Endothelial cell (in vitro differentiated cells): ENCODE data around the gene ZBTB22. TPM values are rescaled to one million over a fixed set of nuclear protein-coding genes. Genes with fewer than 3 reads are reported as not detected.

Source experiments
- DNase-seq: peaks from one replicate; pipeline ENCODE4 v3.0.0; 2021; ENCODE audit warnings: low spot score
- H3K27ac Mint-ChIP-seq: one replicate; pipeline ENCODE4 v1.8.0; 2021; ENCODE audit warnings: mixed read lengths, inconsistent platforms; ENCODE audit not compliant: unreplicated experiment
- H3K27me3 Mint-ChIP-seq: one replicate; pipeline ENCODE4 v1.8.0; 2021; ENCODE audit warnings: mild to moderate bottlenecking, moderate library complexity, mixed read lengths, inconsistent platforms; ENCODE audit not compliant: unreplicated experiment
- H3K36me3 Mint-ChIP-seq: one replicate; pipeline ENCODE4 v1.8.0; 2021; ENCODE audit warnings: mild to moderate bottlenecking, low read depth, mixed read lengths, inconsistent platforms; ENCODE audit not compliant: unreplicated experiment
- H3K4me1 Mint-ChIP-seq: one replicate; pipeline ENCODE4 v1.8.0; 2021; ENCODE audit warnings: mild to moderate bottlenecking, mixed read lengths, inconsistent platforms; ENCODE audit not compliant: unreplicated experiment
- H3K4me3 Mint-ChIP-seq: one replicate; pipeline ENCODE4 v1.8.0; 2021; ENCODE audit warnings: mild to moderate bottlenecking, mixed read lengths, inconsistent platforms; ENCODE audit not compliant: unreplicated experiment
- H3K9me3 Mint-ChIP-seq: one replicate; pipeline ENCODE4 v1.8.0; 2021; ENCODE audit warnings: mixed read lengths, inconsistent platforms; ENCODE audit not compliant: unreplicated experiment
- CTCF ChIP-seq: fragments of 200-600 bp; sonication (generic); IDR thresholded peaks from one replicate; pipeline ENCODE4 v1.5.0; 2021; ENCODE audit warnings: antibody characterized with exemption; ENCODE audit not compliant: unreplicated experiment
- total RNA-seq: library from RNA; stranded (reverse); fragmentation: NEBNext Ultra II Directional; extraction: Animal tissue kit (Norgen Biotek cat#: 25700); gene quantifications from one replicate; pipeline ENCODE4 v1.2.1, GENCODE V29; 2021; ENCODE audit not compliant: unreplicated experiment

Gene ZBTB22
- total RNA-seq, 1 donor from 2014 or later: 16.9 TPM

GRCh38 chr6:33313709-33314514 lies 3.6 kb downstream of the ZBTB22 start, which contains the start of gene TAPBP:
TSS of gene TAPBP (minus strand) at chr6:33314078. CDS start at chr6:33314041, 37 bp downstream.
- H3K27ac Mint-ChIP-seq: peak within 1 kb of the TSS; percentile 91
- H3K36me3 Mint-ChIP-seq: peaks cover 8% of the 10 kb centered on the region
- peaks cover 30% of the 10 kb centered on the region for H3K4me1 Mint-ChIP-seq
- peaks cover 11% of the 10 kb centered on the region for H3K27me3 Mint-ChIP-seq
- no peak for TF ChIP-seq CTCF
- no peaks in the 10 kb centered on the region for H3K9me3 Mint-ChIP-seq
- peak; percentile 49 for DNase-seq
- peak within 1 kb of the TSS; percentile 97 for H3K4me3 Mint-ChIP-seq

- peak overlapping the region; percentile 97 for H3K4me3 Mint-ChIP-seq
- H3K27ac Mint-ChIP-seq: peak overlapping the region; percentile 91
- H3K9me3 Mint-ChIP-seq: no peaks in the 10 kb centered on the region
- no peak for TF ChIP-seq CTCF
- peak; percentile 45 for DNase-seq
- H3K36me3 Mint-ChIP-seq: peaks cover 8% of the 10 kb centered on the region
- H3K27me3 Mint-ChIP-seq: peaks cover 11% of the 10 kb centered on the region
- peaks cover 25% of the 10 kb centered on the region for H3K4me1 Mint-ChIP-seq
These were observed 4.3 kb downstream of the ZBTB22 start for GRCh38 chr6:33313105-33313708.

- peak overlapping the region; percentile 91 for H3K27ac Mint-ChIP-seq
- H3K27me3 Mint-ChIP-seq: peaks cover 7% of the 10 kb centered on the region
- no peaks in the 10 kb centered on the region for H3K9me3 Mint-ChIP-seq
- DNase-seq: peak; percentile 33
- TF ChIP-seq CTCF: no peak
- H3K4me3 Mint-ChIP-seq: peak overlapping the region; percentile 97
- peaks cover 25% of the 10 kb centered on the region for H3K4me1 Mint-ChIP-seq
- H3K36me3 Mint-ChIP-seq: peaks cover 5% of the 10 kb centered on the region
These were observed 5.0 kb downstream of the ZBTB22 start for GRCh38 chr6:33312361-33313104.

- H3K4me3 Mint-ChIP-seq: no peak overlapping the region
These were observed 11.2 kb downstream of the ZBTB22 start for GRCh38 chr6:33306356-33306755.

More at GRCh38 chr6:33306356-33306755, 11.2 kb downstream of the ZBTB22 start:
- DNase-seq: no peak
- Mint-ChIP-seq H3K27ac (no peak overlapping the region), H3K36me3 (peaks cover 12% of the 10 kb centered on the region), H3K4me1 (no peaks in the 10 kb centered on the region), H3K9me3 (no peaks in the 10 kb centered on the region), H3K27me3 (no peaks in the 10 kb centered on the region)
- TF ChIP-seq CTCF: no peak
